Measurements from ENCODE around the gene SLC6A17. TPM values are rescaled to one million over a fixed set of nuclear protein-coding genes. Genes with fewer than 3 reads are reported as not detected.

SLC6A17 gene
- total RNA-seq, 1 experiment from 2014 or later: 0.17 TPM

- H3K14ac ChIP-seq (ENCODE audit: insufficient read depth, low read length): peak overlapping the region; percentile 29; the same call in 1 of the 2 replicates
- no peak overlapping the region for H2BK120ac ChIP-seq (ENCODE audit: low read depth, low read length, poor library complexity, severe bottlenecking)
- H3K27me3 Mint-ChIP-seq (ENCODE audit: low read depth): peaks cover 31% of the 10 kb centered on the region
- no peak for DNase-seq
- no peaks in the 10 kb centered on the region for H3K9me3 ChIP-seq (ENCODE audit: control insufficient read depth, low read depth, low read length)
- no peak overlapping the region for H2BK15ac ChIP-seq (ENCODE audit: low read depth, low read length)
- H3K9ac ChIP-seq (ENCODE audit: extremely low read depth, insufficient read length, low read length): no peak overlapping the region
- no peak overlapping the region for H3K18ac ChIP-seq (ENCODE audit: insufficient read length, low read depth, low read length)
- H3K27ac ChIP-seq (ENCODE audit: insufficient read length, low read depth, low read length): no peak overlapping the region
- H3K4me1 Mint-ChIP-seq: peaks cover 4 to 7% of the 10 kb centered on the region in 2 experiments; a peak in 2 of 4 replicates
- H3K4ac ChIP-seq (ENCODE audit: low read depth, low read length): no peak overlapping the region
- no peaks in the 10 kb centered on the region for H3K9me3 Mint-ChIP-seq
- TF ChIP-seq, protein P1, sequence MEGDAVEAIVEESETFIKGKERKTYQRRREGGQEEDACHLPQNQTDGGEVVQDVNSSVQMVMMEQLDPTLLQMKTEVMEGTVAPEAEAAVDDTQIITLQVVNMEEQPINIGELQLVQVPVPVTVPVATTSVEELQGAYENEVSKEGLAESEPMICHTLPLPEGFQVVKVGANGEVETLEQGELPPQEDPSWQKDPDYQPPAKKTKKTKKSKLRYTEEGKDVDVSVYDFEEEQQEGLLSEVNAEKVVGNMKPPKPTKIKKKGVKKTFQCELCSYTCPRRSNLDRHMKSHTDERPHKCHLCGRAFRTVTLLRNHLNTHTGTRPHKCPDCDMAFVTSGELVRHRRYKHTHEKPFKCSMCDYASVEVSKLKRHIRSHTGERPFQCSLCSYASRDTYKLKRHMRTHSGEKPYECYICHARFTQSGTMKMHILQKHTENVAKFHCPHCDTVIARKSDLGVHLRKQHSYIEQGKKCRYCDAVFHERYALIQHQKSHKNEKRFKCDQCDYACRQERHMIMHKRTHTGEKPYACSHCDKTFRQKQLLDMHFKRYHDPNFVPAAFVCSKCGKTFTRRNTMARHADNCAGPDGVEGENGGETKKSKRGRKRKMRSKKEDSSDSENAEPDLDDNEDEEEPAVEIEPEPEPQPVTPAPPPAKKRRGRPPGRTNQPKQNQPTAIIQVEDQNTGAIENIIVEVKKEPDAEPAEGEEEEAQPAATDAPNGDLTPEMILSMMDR (conservative IDR thresholded peaks at IDR 0.05): no peak
- H4K5ac ChIP-seq (ENCODE audit: insufficient read length, low read depth, low read length): no peak overlapping the region
- no peak overlapping the region for H3K23ac ChIP-seq (ENCODE audit: insufficient read length, low read depth, low read length)
- WGBS (ENCODE audit: extremely low coverage, insufficient read length, low lambda C conversion rate): no CpG with 5 or more reads among the region's 9 CpGs
- H2BK12ac ChIP-seq (ENCODE audit: insufficient read length, low read depth, low read length): no peak overlapping the region
- H3K4me2 ChIP-seq (ENCODE audit: insufficient read depth, insufficient read length, low read length): no peak overlapping the region
- no peaks in the 10 kb centered on the region for H3K36me3 Mint-ChIP-seq (ENCODE audit: insufficient read depth in 1 of 3, low read depth in 3 of 3)
- H2AK5ac ChIP-seq (ENCODE audit: insufficient read length, low read length): no peak overlapping the region
- H3K79me2 ChIP-seq (ENCODE audit: insufficient read depth, low read length): no peaks in the 10 kb centered on the region
- no peak overlapping the region for H3K56ac ChIP-seq (ENCODE audit: insufficient read length, low read depth, low read length)
- H3T11ph ChIP-seq (ENCODE audit: low read length): no peak overlapping the region
- H2BK5ac ChIP-seq (ENCODE audit: insufficient read length, low read length): no peak overlapping the region
- no peak overlapping the region for H4K91ac ChIP-seq (ENCODE audit: insufficient read length, low read depth, low read length)
- H3K4me1 ChIP-seq (ENCODE audit: insufficient read depth, low read length): no peaks in the 10 kb centered on the region
- H2BK20ac ChIP-seq (ENCODE audit: low read depth, low read length, poor library complexity, severe bottlenecking): no peak overlapping the region
- H3K79me1 ChIP-seq (ENCODE audit: insufficient read depth, low read depth, low read length, poor library complexity, severe bottlenecking): no peaks in the 10 kb centered on the region
- H3K23me2 ChIP-seq (ENCODE audit: insufficient read length, low read depth, low read length, poor library complexity, severe bottlenecking): no peaks in the 10 kb centered on the region
- no peak overlapping the region for H4K8ac ChIP-seq (replicated peaks; ENCODE audit: insufficient read length, low read depth, low read length)
- H4K20me1 ChIP-seq (ENCODE audit: control insufficient read depth, insufficient read depth, insufficient read length): no peaks in the 10 kb centered on the region
- H3K27ac Mint-ChIP-seq: no peak overlapping the region
- H3K4me3 Mint-ChIP-seq: no peak overlapping the region
- no peak overlapping the region for H2AFZ ChIP-seq (ENCODE audit: low read length)
- no peaks in the 10 kb centered on the region for H3K27me3 ChIP-seq (ENCODE audit: insufficient read depth, low read length)
Observed at GRCh38 chr1:110112656-110113055, 37.6 kb upstream of the SLC6A17 start.

Measured in H9 (cell line).